GM19395 (cell line): Measurements from ENCODE around the gene LEMD3.
A peak's percentile ranks its signal among the peaks of the same experiment; 100 is the strongest.
"Not testable (repeated sequence)": the region's sequence is repeated elsewhere in the genome, so short reads cannot be mapped to it uniquely, and the experiment has no call there.

Experiments used
- ATAC-seq: cut with Tn5 transposase; IDR thresholded peaks from one replicate; pipeline ENCODE4 v1.9.1; 2021; ENCODE audit warnings: mild to moderate bottlenecking, moderate library complexity; ENCODE audit not compliant: unreplicated experiment

Gene LEMD3

GRCh38 chr12:65276916-65277530 lies 107.6 kb downstream of the LEMD3 start:
- ATAC-seq: no peak

- ATAC-seq: no peak
Measured at GRCh38 chr12:65277994-65278575, 108.7 kb downstream of the LEMD3 start.

- ATAC-seq: peak; percentile 79
Measured at GRCh38 chr12:65278576-65279368, 109.4 kb downstream of the LEMD3 start, which contains the start of gene MSRB3. MSRB3 (plus strand) TSS chr12:65278683; CDS start chr12:65308580, 29,897 bp downstream.

GRCh38 chr12:65279369-65280112 lies 110.2 kb downstream of the LEMD3 start:
- ATAC-seq: peak; percentile 64

GRCh38 chr12:65280306-65280705 lies 110.9 kb downstream of the LEMD3 start:
- no peak for ATAC-seq

GRCh38 chr12:65282840-65283239 lies 113.5 kb downstream of the LEMD3 start:
- no peak for ATAC-seq

GRCh38 chr12:65285532-65285931 lies 116.1 kb downstream of the LEMD3 start:
- ATAC-seq: not testable (repeated sequence)

- no peak for ATAC-seq
Measured at GRCh38 chr12:65287426-65287825, 118.0 kb downstream of the LEMD3 start.

GRCh38 chr12:65292241-65292640 lies 122.9 kb downstream of the LEMD3 start:
- ATAC-seq: no peak

GRCh38 chr12:65293735-65294134 lies 124.4 kb downstream of the LEMD3 start:
- no peak for ATAC-seq

- ATAC-seq: no peak
Measured at GRCh38 chr12:65294641-65295262, 125.4 kb downstream of the LEMD3 start.

GRCh38 chr12:65296508-65297265 lies 127.3 kb downstream of the LEMD3 start:
- ATAC-seq: no peak
